HepG2 (cell line): ENCODE measurements around the gene FBXO9. TPM values are rescaled to one million over a fixed set of nuclear protein-coding genes. Genes with fewer than 3 reads are reported as not detected.
A peak's percentile ranks its signal among the peaks of the same experiment; 100 is the strongest.

ENCODE experiments used
- AGO2 ChIP-seq: fragments of 200-400 bp; formaldehyde crosslinking; optimal IDR thresholded peaks from 2 replicates; pipeline ENCODE3; 2017; ENCODE audit warnings: mild to moderate bottlenecking, low read depth, low read length, moderate library complexity
- ARID3A ChIP-seq: IDR thresholded peaks from 2 replicates; pipeline ENCODE4 v1.6.1; 2012; ENCODE audit warnings: low read depth, low read length, improper control_type of control experiment
- CBX1 ChIP-seq: IDR thresholded peaks from one replicate; pipeline ENCODE4 v1.6.1; 2016; ENCODE audit warnings: antibody characterized with exemption, low read depth
- CHD2 ChIP-seq: IDR thresholded peaks from 2 replicates; pipeline ENCODE4 v1.6.1; 2011; ENCODE audit warnings: low read depth, low read length, improper control_type of control experiment
- CREM ChIP-seq, 2 experiments: sonication (generic) in 1 of 2; formaldehyde crosslinking in 1 of 2; IDR thresholded peaks; 2 replicates each; pipeline versions ENCODE4 v1.4.0 to v1.6.1; 2016 to 2020; ENCODE audit warnings: antibody characterized with exemption in 1 of 2, mild to moderate bottlenecking in 1 of 2, missing genetic modification reagents in 1 of 2
- FOXO1 ChIP-seq: sonication (generic); formaldehyde crosslinking; IDR thresholded peaks from 2 replicates; pipeline ENCODE4 v1.4.0; 2020; ENCODE audit warnings: missing genetic modification reagents
- GATAD2A ChIP-seq: IDR thresholded peaks from 2 replicates; pipeline ENCODE4 v1.6.1; 2016
- NFIC ChIP-seq: IDR thresholded peaks from 2 replicates; pipeline ENCODE4 v1.6.1; 2012; ENCODE audit warnings: mild to moderate bottlenecking, low read length, inconsistent platforms
- NR3C1 ChIP-seq: sonication (generic); formaldehyde crosslinking; IDR thresholded peaks from 2 replicates; pipeline ENCODE4 v1.4.0; 2020; ENCODE audit warnings: missing genetic modification reagents
- PHF21A ChIP-seq: sonication (generic); formaldehyde crosslinking; IDR thresholded peaks from 2 replicates; pipeline ENCODE4 v1.5.0; 2020; ENCODE audit warnings: mild to moderate bottlenecking, missing genetic modification reagents
- POLR2G ChIP-seq: fragments of 200-400 bp; formaldehyde crosslinking; IDR thresholded peaks from 2 replicates; pipeline ENCODE4 v1.6.1; 2018; ENCODE audit warnings: mild to moderate bottlenecking, low read depth, low read length, moderate library complexity
- PTBP1 ChIP-seq: fragments of 200-400 bp; formaldehyde crosslinking; IDR thresholded peaks from 2 replicates; pipeline ENCODE4 v1.6.1; 2018; ENCODE audit warnings: low read length, low read depth; ENCODE audit not compliant: poor library complexity, severe bottlenecking
- RXRA ChIP-seq: sonication (generic); formaldehyde crosslinking; IDR thresholded peaks from 2 replicates; pipeline ENCODE4 v1.5.1; 2020; ENCODE audit warnings: missing genetic modification reagents
- SMAD3 ChIP-seq: sonication (generic); formaldehyde crosslinking; IDR thresholded peaks from 2 replicates; pipeline ENCODE4 v1.4.0; 2020; ENCODE audit warnings: missing genetic modification reagents
- SOX13 ChIP-seq, 3 experiments: fragments of 450-650 bp in 1 of 3; sonication (generic) in 1 of 3; formaldehyde crosslinking in 1 of 3; IDR thresholded peaks in 2 of 3; conservative IDR thresholded peaks in 1 of 3; 2 replicates each; pipeline versions ENCODE4 v1.5.0 to v1.6.1; 2016 to 2020; ENCODE audit warnings: antibody characterized with exemption in 1 of 3, mild to moderate bottlenecking in 1 of 3, missing compliant biosample characterization in 1 of 3, missing genetic modification reagents in 1 of 3, moderate library complexity in 1 of 3
- SOX6 ChIP-seq, 2 experiments: fragments of 450-650 bp in 1 of 2; sonication (generic) in 1 of 2; formaldehyde crosslinking in 1 of 2; IDR thresholded peaks; 2 replicates each; pipeline versions ENCODE4 v1.4.0 to v1.6.1; 2017 to 2020; ENCODE audit warnings: antibody characterized with exemption in 1 of 2, mild to moderate bottlenecking in 1 of 2, missing genetic modification reagents in 1 of 2
- SP4 ChIP-seq: sonication (generic); formaldehyde crosslinking; IDR thresholded peaks from 2 replicates; pipeline ENCODE4 v1.8.1; 2023; ENCODE audit warnings: mild to moderate bottlenecking, missing genetic modification reagents
- TFDP2 ChIP-seq: sonication (generic); formaldehyde crosslinking; IDR thresholded peaks from 2 replicates; pipeline ENCODE4 v1.4.0; 2020; ENCODE audit warnings: missing genetic modification reagents
- TRIM24 ChIP-seq: sonication (generic); formaldehyde crosslinking; IDR thresholded peaks from 2 replicates; pipeline ENCODE4 v1.8.0; 2022; ENCODE audit warnings: mild to moderate bottlenecking, missing genetic modification reagents
- ZBTB21 ChIP-seq: sonication (generic); formaldehyde crosslinking; IDR thresholded peaks from 2 replicates; pipeline ENCODE4 v1.4.0; 2020; ENCODE audit warnings: missing genetic modification reagents
- ZKSCAN8 ChIP-seq: IDR thresholded peaks from 2 replicates; pipeline ENCODE4 v1.6.1; 2016; ENCODE audit warnings: borderline replicate concordance, missing genetic modification reagents, missing compliant biosample characterization
- ZNF30 ChIP-seq: sonication (generic); formaldehyde crosslinking; IDR thresholded peaks from 2 replicates; pipeline ENCODE4 v1.5.0; 2020; ENCODE audit warnings: mild to moderate bottlenecking, missing genetic modification reagents
- ZNF367 ChIP-seq: sonication (generic); formaldehyde crosslinking; IDR thresholded peaks from 2 replicates; pipeline ENCODE4 v1.4.0; 2020; ENCODE audit warnings: missing genetic modification reagents, borderline replicate concordance
- ZNF503 ChIP-seq: sonication (generic); formaldehyde crosslinking; IDR thresholded peaks from 2 replicates; pipeline ENCODE4 v1.4.0; 2020; ENCODE audit warnings: missing genetic modification reagents
- ZNF570 ChIP-seq: sonication (generic); formaldehyde crosslinking; IDR thresholded peaks from 2 replicates; pipeline ENCODE4 v1.4.0; 2020; ENCODE audit warnings: mild to moderate bottlenecking, missing genetic modification reagents, borderline replicate concordance
- ZSCAN29 ChIP-seq: sonication (generic); formaldehyde crosslinking; conservative IDR thresholded peaks from 2 replicates; pipeline ENCODE4 v1.4.0; 2020; ENCODE audit warnings: mild to moderate bottlenecking, missing genetic modification reagents
- polyA plus RNA-seq, 8 experiments: library from polyadenylated mRNA; depleted of rRNA in 3 of 8; stranded (reverse) in 7 of 8; unstranded in 1 of 8; fragments of >200 nt; fragmentation: Illumina TruSeq in 4 of 8; extraction: Trizol in 4 of 8; gene quantifications; 2 replicates each; pipeline versions ENCODE4 v1.2.1 to v1.2.3, GENCODE V29; 2011 to 2016; ENCODE audit warnings: low read depth in 4 of 8, missing spikeins in 1 of 8, mixed read lengths in 1 of 8; ENCODE audit not compliant: insufficient read depth in 1 of 8
- total RNA-seq, 5 experiments: library from RNA; depleted of rRNA; stranded (reverse); fragments of >200 nt; fragmentation: Illumina TruSeq; extraction: Trizol; gene quantifications; 2 replicates each; pipeline ENCODE4 v1.2.3, GENCODE V29; 2016; ENCODE audit warnings: low read depth in 1 of 5

Gene FBXO9
- total and polyA plus RNA-seq, 2 of the 13 experiments (the other 11 are each of a cell fraction or from before 2014, with no cell fraction given): 64.3 to 98.4 TPM

GRCh38 chr6:53139841-53140413 is 74.7 kb downstream of the FBXO9 start (continued):
- TF ChIP-seq CREM (IDR thresholded peaks at IDR 0.05) (0 out of 2 replicates have a peak, but pooled peaks have one; percentile 13), CREM (CRISPR knock-in tag; IDR thresholded peaks at IDR 0.05) (no peak), POLR2G (no peak), ARID3A (no peak), CHD2 (no peak), ZSCAN29 (CRISPR knock-in tag) (no peak), CBX1 (no peak), TRIM24 (CRISPR knock-in tag) (no peak), NFIC (no peak), ZKSCAN8 (CRISPR knock-in tag) (no peak), GATAD2A (CRISPR knock-in tag) (peak; percentile 65), SOX6 (IDR thresholded peaks at IDR 0.05) (no peak), SOX6 (CRISPR knock-in tag; IDR thresholded peaks at IDR 0.05) (peak; percentile 81), ZBTB21 (CRISPR knock-in tag) (no peak), PTBP1 (no peak), TFDP2 (CRISPR knock-in tag) (no peak), AGO2 (no peak), SOX13 (IDR thresholded peaks at IDR 0.05) (peak; percentile 42; the same call in 1 of the 2 replicates), SOX13 (CRISPR knock-in tag; conservative IDR thresholded peaks at IDR 0.05 in 1 of 2, IDR thresholded peaks at IDR 0.05 in 1 of 2) (peak in 1 of 2 experiments; percentile 88; a peak in 2 of 4 replicates), ZNF367 (no peak), FOXO1 (CRISPR knock-in tag) (0 out of 2 replicates have a peak, but pooled peaks have one; percentile 20), NR3C1 (no peak), SP4 (CRISPR knock-in tag) (no peak), RXRA (no peak), ZNF570 (no peak), ZNF30 (no peak), PHF21A (CRISPR knock-in tag) (peak; percentile 46), ZNF503 (CRISPR knock-in tag) (no peak), SMAD3 (CRISPR knock-in tag) (no peak)
